Spleen (tissue), 11 donors: ENCODE measurements around the gene PRPF8. TPM values are rescaled to one million over a fixed set of nuclear protein-coding genes. Genes with fewer than 3 reads are reported as not detected.
A peak's percentile ranks its signal among the peaks of the same experiment; 100 is the strongest.

ENCODE experiments used
- DNase-seq: peaks from one replicate; pipeline ENCODE4 v3.0.0-alpha.2; 2020
- H3K27ac ChIP-seq, 8 donors: fragments of 200-600 bp; sonication (generic) in 7 of 8; 1 replicate in 4 of 8; 2 replicates in 4 of 8; pipeline versions ENCODE4 v1.5.0 to v1.8.0; 2016 to 2021; ENCODE audit warnings: inconsistent platforms in 4 of 8, mild to moderate bottlenecking in 4 of 8, moderate library complexity in 1 of 8
- H3K27me3 ChIP-seq, 7 donors: fragments of 200-600 bp; sonication (generic) in 6 of 7; replicated peaks in 1 of 7; 1 replicate in 4 of 7; 2 replicates in 3 of 7; pipeline versions ENCODE4 v1.5.0 to v1.8.0; 2016 to 2021; ENCODE audit warnings: inconsistent platforms in 3 of 7, mild to moderate bottlenecking in 1 of 7
- H3K36me3 ChIP-seq, 6 donors: fragments of 200-600 bp; sonication (generic) in 5 of 6; 1 replicate in 4 of 6; 2 replicates in 2 of 6; pipeline versions ENCODE4 v1.5.0 to v1.8.0; 2016 to 2021; ENCODE audit warnings: inconsistent platforms in 2 of 6
- H3K4me1 ChIP-seq, 6 donors: fragments of 200-600 bp; sonication (generic) in 5 of 6; 1 replicate in 3 of 6; 2 replicates in 3 of 6; pipeline versions ENCODE4 v1.5.0 to v1.8.0; 2016 to 2021; ENCODE audit warnings: inconsistent platforms in 3 of 6
- H3K4me3 ChIP-seq, 8 donors: fragments of 200-600 bp; sonication (generic) in 7 of 8; 1 replicate in 4 of 8; 2 replicates in 4 of 8; pipeline versions ENCODE4 v1.5.0 to v1.8.0; 2016 to 2021; ENCODE audit warnings: inconsistent platforms in 4 of 8, mild to moderate bottlenecking in 4 of 8, moderate library complexity in 2 of 8
- H3K9me3 ChIP-seq, 8 donors: fragments of 200-600 bp; sonication (generic) in 7 of 8; 1 replicate in 4 of 8; 2 replicates in 4 of 8; pipeline versions ENCODE4 v1.5.0 to v1.8.0; 2016 to 2021; ENCODE audit warnings: inconsistent platforms in 4 of 8
- POLR2A ChIP-seq, 3 donors: fragments of 450-650 bp; IDR thresholded peaks; one replicate each; pipeline ENCODE4 v1.5.1; 2017; ENCODE audit warnings: antibody characterized with exemption in 3 of 3, mild to moderate bottlenecking in 1 of 3
- POLR2AphosphoS5 ChIP-seq, 3 donors: sonication (generic); formaldehyde crosslinking; IDR thresholded peaks; one replicate each; pipeline ENCODE4 v1.5.1; 2017; ENCODE audit warnings: antibody characterized with exemption in 3 of 3
- WGBS, 5 donors: extraction: QIAGEN DNeasy Blood & Tissue Kit in 3 of 5; methylation state at CpG; one replicate each; pipeline versions ENCODE4 v1.1.5 to v1.1.7; 2013 to 2018; 5-methylcytosine and 5-hydroxymethylcytosine counted together
- intact Hi-C: fragments of 100-400 bp; cut with DNase I; formaldehyde crosslinking; loops from one replicate; pipeline ENCODE4 v1.15.0; 2023; ENCODE audit warnings: low total_unique reads
- polyA plus RNA-seq, 3 donors: library from polyadenylated mRNA; stranded (reverse); fragments of 200-250 nt; gene quantifications; one replicate each; pipeline ENCODE4 v1.2.1, GENCODE V29; 2013
- total RNA-seq, 7 donors: library from RNA; depleted of rRNA in 3 of 7; stranded (reverse); fragments of >200 nt in 3 of 7; fragmentation: NEBNext Ultra II Directional in 4 of 7; extraction: Animal tissue kit (Norgen Biotek cat#: 25700) in 4 of 7; gene quantifications; one replicate each; pipeline versions ENCODE4 v1.1.0 to v1.2.1, GENCODE V29; 2016 to 2021
- TF ChIP-seq, protein P1 (sequence below), 11 experiments: fragments of 200-600 bp in 7 of 11; fragments of 450-650 bp in 4 of 11; sonication (generic) in 4 of 11; IDR thresholded peaks in 8 of 11; conservative IDR thresholded peaks in 3 of 11; 1 replicate in 7 of 11; 2 replicates in 4 of 11; pipeline versions ENCODE4 v1.4.0 to v1.8.0; 2016 to 2021; ENCODE audit warnings: antibody characterized with exemption in 11 of 11, inconsistent platforms in 4 of 11, mild to moderate bottlenecking in 1 of 11
- donor health status: healthy with polysubstance abuse.
- donor health status: DM: no; HTN: no; CAD: no; lungs with moderate emphysema.
- donor health status: DM: no; HTN: no; CAD: no.
- donor health status: Bipolar disorder and iron deficiency.
- donor health status: healthy.
- donor health status: DM: no; HTN: no; CAD: no.
- donor health status: DM: yes; HTN: yes; CAD: no.

PRPF8 gene
- total and polyA plus RNA-seq, 10 donors: 67.2 to 320 (median 239) TPM

DNA sequence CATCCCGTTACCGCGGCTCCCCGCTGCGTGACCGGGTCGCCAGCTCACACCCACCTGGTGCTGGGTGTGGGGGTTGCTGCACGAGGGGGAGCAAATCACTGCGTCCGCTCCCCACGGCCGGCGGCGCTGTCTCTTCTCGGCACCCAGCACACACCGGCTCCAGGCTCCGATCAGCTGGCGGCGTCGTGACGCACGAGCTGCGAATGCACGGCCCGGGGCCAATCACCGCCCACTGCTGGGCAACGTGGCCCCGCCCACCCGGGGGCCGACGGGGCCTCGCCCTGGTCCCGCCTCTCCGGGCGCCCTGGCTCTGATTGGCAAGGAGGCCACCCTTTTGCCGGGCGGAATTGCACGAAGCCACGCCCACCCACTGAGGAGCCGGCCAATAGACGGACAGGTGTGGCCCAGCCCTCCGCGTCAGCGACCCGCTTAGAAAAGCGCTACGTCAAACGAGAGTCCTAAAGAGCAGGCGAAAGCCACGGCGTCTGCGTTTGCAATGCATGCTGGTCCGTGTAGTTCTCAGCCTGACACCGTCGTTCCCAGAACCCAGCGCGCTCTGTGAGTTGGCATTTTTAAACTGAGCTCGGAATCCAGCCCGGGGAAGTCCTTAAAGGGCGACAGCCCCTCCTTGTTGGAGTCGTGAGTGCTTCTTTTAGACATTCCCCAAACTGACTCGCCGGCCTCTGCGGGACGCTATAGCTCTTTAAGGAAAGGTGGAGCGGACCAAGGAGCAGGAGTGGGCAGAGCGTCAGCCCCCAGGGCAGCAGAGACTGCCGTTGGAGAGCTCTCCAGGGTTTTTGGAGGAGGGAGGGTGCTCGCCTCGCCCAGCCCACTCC is 31.6 kb upstream of the PRPF8 start:
- Histone ChIP-seq H3K4me3 (peak overlapping the region; percentile 52 to 93 (median 80)), H3K9me3 (no peaks in the 10 kb centered on the region), H3K27me3 (peaks cover 0 to 19% (median 0%) of the 10 kb centered on the region in 7 donors), H3K4me1 (peaks cover 15 to 85% (median 73%) of the 10 kb centered on the region in 6 donors), H3K27ac (peak overlapping the region; percentile 87 to 100 (median 99)), H3K36me3 (peaks cover 0 to 31% (median 16%) of the 10 kb centered on the region in 6 donors)
- intact Hi-C loops: no loop called here
- peak; percentile 100 for DNase-seq
- whole genome bisulfite sequencing, 5 donors: 0 to 1% (median 0%) methylated on average over 51 to 70 of the region's 70 CpGs
- TF ChIP-seq, protein P1, sequence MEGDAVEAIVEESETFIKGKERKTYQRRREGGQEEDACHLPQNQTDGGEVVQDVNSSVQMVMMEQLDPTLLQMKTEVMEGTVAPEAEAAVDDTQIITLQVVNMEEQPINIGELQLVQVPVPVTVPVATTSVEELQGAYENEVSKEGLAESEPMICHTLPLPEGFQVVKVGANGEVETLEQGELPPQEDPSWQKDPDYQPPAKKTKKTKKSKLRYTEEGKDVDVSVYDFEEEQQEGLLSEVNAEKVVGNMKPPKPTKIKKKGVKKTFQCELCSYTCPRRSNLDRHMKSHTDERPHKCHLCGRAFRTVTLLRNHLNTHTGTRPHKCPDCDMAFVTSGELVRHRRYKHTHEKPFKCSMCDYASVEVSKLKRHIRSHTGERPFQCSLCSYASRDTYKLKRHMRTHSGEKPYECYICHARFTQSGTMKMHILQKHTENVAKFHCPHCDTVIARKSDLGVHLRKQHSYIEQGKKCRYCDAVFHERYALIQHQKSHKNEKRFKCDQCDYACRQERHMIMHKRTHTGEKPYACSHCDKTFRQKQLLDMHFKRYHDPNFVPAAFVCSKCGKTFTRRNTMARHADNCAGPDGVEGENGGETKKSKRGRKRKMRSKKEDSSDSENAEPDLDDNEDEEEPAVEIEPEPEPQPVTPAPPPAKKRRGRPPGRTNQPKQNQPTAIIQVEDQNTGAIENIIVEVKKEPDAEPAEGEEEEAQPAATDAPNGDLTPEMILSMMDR (IDR thresholded peaks at IDR 0.05 in 8 of 11, conservative IDR thresholded peaks at IDR 0.05 in 3 of 11): peak in 5 of 11 experiments; percentile 10 to 31 (median 30)
- TF ChIP-seq POLR2AphosphoS5 (IDR thresholded peaks at IDR 0.05): peak; percentile 99 to 100 (median 100)
- TF ChIP-seq POLR2A (IDR thresholded peaks at IDR 0.05): peak; percentile 95 to 97 (median 97)

DNA sequence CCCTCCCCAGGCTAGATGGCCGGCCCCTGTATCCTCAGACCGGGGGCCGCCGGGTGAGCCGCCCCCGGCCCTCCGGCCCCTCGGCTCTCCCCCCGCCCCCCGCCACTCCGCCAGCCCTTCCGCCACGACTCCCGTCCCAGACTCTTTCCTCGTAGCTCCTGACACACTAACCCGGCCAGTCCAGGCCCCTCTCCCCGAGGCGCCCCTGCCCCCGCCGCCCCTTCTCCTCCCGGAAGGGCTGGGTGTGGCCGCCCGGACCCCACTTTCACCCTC is 31.1 kb upstream of the PRPF8 start:
- TF ChIP-seq POLR2A (IDR thresholded peaks at IDR 0.05) (no peak), POLR2AphosphoS5 (IDR thresholded peaks at IDR 0.05) (no peak)
- TF ChIP-seq, protein P1 (IDR thresholded peaks at IDR 0.05 in 8 of 11, conservative IDR thresholded peaks at IDR 0.05 in 3 of 11): no peak
- no peak for DNase-seq
- 0 to 1% (median 0%) methylated on average over 11 to 23 of the region's 23 CpGs for WGBS, 5 donors
- Histone ChIP-seq H3K27ac (peak overlapping the region; percentile 84 to 100 (median 98)), H3K9me3 (no peaks in the 10 kb centered on the region), H3K4me3 (peak overlapping the region; percentile 52 to 93 (median 80)), H3K36me3 (peaks cover 0 to 36% (median 16%) of the 10 kb centered on the region in 6 donors), H3K4me1 (peaks cover 11 to 85% (median 74%) of the 10 kb centered on the region in 6 donors), H3K27me3 (peaks cover 0 to 20% (median 0%) of the 10 kb centered on the region in 7 donors)
- intact Hi-C loops: no loop called here

DNA sequence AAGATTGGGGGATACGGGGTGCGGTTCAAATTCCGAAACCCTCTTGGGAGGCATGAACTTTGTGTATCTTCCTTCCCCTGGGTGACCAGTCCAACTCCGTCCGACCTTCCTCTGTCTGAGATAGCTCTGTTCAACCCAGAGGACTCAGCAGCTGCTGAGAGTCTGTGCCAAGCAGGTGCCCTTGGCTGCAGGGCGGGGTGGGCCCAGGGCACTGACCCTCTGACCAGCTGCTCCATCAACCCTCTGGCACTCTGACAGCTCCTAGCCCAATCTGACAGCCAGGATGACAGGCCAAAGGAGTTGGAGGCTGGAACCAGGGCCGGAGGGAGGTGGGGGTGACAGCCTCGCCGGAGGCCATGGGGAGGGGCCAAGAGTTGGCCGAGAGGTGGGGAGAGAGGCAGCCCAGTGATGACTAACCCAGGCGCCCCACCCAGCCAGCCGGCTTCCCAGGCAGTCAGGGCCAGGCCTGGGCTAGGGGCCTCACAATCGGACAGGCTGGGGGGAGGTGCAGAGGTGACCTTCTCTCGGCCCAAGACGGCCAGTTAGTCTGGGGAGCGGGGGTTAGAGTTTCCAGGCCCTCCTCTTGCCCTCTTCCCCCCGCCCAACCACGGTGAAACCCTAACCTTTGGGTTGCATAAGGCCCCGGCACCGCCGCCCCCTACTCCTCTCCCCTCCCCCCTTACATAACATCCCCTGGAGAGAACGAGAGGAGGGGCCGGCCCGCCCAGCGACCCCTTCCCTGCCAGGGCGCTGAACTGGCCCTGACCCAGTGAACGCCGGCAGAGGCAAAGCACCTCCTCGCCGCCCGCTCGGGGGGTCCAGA is 30.5 kb upstream of the PRPF8 start:
- Histone ChIP-seq H3K27me3 (peaks cover 0 to 25% (median 5%) of the 10 kb centered on the region in 7 donors), H3K4me3 (peak overlapping the region; percentile 52 to 93 (median 80)), H3K36me3 (peaks cover 0 to 36% (median 16%) of the 10 kb centered on the region in 6 donors), H3K27ac (peak overlapping the region; percentile 84 to 100 (median 98)), H3K4me1 (peaks cover 13 to 85% (median 74%) of the 10 kb centered on the region in 6 donors), H3K9me3 (no peaks in the 10 kb centered on the region)
- DNase-seq: peak; percentile 94
- intact Hi-C loops: no loop called here
- WGBS, 5 donors: 3 to 5% (median 4%) methylated on average over 26 to 32 of the region's 32 CpGs
- TF ChIP-seq POLR2A (IDR thresholded peaks at IDR 0.05) (no peak), POLR2AphosphoS5 (IDR thresholded peaks at IDR 0.05) (peak; percentile 74 to 87 (median 81))
- TF ChIP-seq, protein P1 (IDR thresholded peaks at IDR 0.05 in 8 of 11, conservative IDR thresholded peaks at IDR 0.05 in 3 of 11): no peak
